Measurements from ENCODE around the gene KCNG1.

Gene KCNG1

GRCh38 chr20:51034988-51035656 lies 12.2 kb upstream of the KCNG1 start:
- DNase-seq = no peak

GRCh38 chr20:51034476-51034875 lies 11.6 kb upstream of the KCNG1 start:
- DNase-seq = no peak

GRCh38 chr20:51029963-51030920 lies 7.3 kb upstream of the KCNG1 start:
- DNase-seq = no peak

GRCh38 chr20:51029556-51029955 lies 6.6 kb upstream of the KCNG1 start:
- no peak for DNase-seq

GRCh38 chr20:51028616-51029212 lies 5.8 kb upstream of the KCNG1 start:
- DNase-seq = no peak

GRCh38 chr20:51027035-51027795 lies 4.3 kb upstream of the KCNG1 start:
- no peak for DNase-seq

GRCh38 chr20:51026269-51026668 lies 3.4 kb upstream of the KCNG1 start:
- DNase-seq = no peak

- DNase-seq = no peak
These were observed 1.9 kb upstream of the KCNG1 start for GRCh38 chr20:51024761-51025160.

GRCh38 chr20:51023617-51024155 lies 779 bp upstream of the KCNG1 start:
- no peak for DNase-seq

GRCh38 chr20:51022227-51022802 lies 592 bp downstream of the KCNG1 start:
- DNase-seq = no peak

GRCh38 chr20:51021067-51022025 lies 1.6 kb downstream of the KCNG1 start:
- no peak for DNase-seq

GRCh38 chr20:51020657-51021056 lies 2.2 kb downstream of the KCNG1 start:
- peak; percentile 10 for DNase-seq

- peak; percentile 55 for DNase-seq
These were observed 3.0 kb downstream of the KCNG1 start for GRCh38 chr20:51019656-51020592.

GRCh38 chr20:51017251-51017650 lies 5.7 kb downstream of the KCNG1 start:
- no peak for DNase-seq

- no peak for DNase-seq
These were observed 6.4 kb downstream of the KCNG1 start for GRCh38 chr20:51016521-51016920.

- peak; percentile 54 for DNase-seq
These were observed 7.8 kb downstream of the KCNG1 start for GRCh38 chr20:51014797-51015722.

GRCh38 chr20:51013577-51014330 lies 9.2 kb downstream of the KCNG1 start:
- DNase-seq = no peak

GRCh38 chr20:51012357-51012756 lies 10.6 kb downstream of the KCNG1 start:
- no peak for DNase-seq
